Activated CD4-positive, CD25-positive, alpha-beta regulatory T cell treated with anti-CD3 and anti-CD28 coated beads, Interleukin-2, amount 50 U/mL, for 16 hours (primary cell): Measurements from ENCODE around the gene KCNJ4.
"Not testable (repeated sequence)": the region's sequence is repeated elsewhere in the genome, so short reads cannot be mapped to it uniquely, and the experiment has no call there.

Experiments
- DNase-seq: peaks from one replicate; pipeline ENCODE4 v3.0.0-alpha.2; 2020; ENCODE audit warnings: low read depth, low spot score

The KCNJ4 gene

DNA sequence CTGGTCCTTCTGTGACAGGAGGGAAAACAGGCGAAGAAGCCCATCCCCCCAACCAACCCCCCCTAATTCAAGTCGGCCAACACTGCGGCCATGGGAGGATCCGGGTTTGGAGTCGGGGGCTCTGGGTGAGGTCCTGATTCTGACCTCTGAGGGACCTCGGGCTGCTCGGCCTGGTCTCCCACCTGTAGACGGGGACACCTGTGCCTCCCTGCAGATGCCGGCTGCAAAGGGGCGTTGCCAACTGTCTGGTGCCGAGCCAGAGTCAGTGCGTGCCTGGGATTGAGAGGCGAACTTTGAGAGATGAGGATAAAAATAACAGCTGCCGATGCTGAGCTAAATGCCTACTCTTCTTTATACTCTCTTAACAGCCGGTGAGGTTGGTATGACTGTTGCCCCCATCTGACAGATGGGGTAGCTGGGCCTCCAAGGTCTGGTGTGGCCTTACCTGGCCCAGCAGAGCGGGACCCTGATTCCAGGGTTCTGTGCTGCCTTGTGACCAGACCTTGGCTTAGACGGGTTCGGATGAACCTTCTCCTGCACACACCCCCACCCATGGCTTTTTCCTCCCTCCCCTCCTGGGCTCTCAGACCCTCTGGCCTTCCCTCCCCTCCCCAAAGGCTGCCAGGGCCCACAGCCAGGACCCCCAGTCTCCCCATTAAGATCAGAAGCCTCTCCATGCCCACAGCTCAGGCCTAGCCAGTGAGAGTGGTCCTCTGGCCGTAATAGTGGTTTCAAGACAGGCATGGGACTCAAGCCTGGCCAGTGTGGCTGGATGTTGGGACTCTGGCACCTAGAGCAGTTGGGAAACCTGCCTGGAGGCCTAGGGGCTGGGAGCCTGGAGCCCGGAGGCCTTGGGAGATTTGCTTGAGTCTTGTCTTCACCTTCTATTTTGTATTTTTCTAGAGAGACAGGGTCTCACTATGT, 41.7 kb downstream of the KCNJ4 start:
- no peak for DNase-seq

DNA sequence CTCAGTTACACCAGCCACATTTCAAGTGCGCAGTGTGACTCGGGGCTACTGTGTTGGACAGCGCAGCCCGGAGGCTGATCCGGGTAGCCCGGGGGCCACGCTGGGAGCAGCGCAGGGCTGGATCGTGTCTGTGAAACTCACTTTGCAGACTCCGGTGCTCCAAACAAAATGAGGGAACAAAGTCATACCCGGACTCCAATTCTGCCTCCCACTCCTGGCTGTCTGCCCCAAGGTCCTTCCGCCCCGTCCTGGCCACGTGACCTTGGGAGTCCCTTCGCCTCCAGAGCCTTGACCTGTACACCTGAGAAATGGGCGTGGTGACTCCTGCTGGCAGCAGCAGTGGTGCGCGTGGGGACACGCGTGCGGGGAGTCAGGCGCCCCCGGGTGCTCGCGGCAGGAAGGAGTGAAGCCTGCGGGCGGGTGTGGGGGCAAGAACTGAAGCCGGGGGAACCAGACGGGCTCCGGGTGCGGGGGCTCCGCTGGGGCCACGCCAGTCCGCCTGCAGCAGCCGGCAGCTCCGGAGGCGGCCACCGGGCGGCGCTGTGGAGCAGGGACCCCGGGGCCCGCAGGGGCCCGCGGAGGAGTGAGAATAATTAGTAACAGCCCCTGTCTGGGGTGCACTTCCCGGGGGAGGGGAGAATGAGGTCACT, 42.4 kb downstream of the KCNJ4 start:
- no peak for DNase-seq

- no peak for DNase-seq
These were observed 44.0 kb downstream of the KCNJ4 start for GRCh38 chr22:38411016-38411415.

DNA sequence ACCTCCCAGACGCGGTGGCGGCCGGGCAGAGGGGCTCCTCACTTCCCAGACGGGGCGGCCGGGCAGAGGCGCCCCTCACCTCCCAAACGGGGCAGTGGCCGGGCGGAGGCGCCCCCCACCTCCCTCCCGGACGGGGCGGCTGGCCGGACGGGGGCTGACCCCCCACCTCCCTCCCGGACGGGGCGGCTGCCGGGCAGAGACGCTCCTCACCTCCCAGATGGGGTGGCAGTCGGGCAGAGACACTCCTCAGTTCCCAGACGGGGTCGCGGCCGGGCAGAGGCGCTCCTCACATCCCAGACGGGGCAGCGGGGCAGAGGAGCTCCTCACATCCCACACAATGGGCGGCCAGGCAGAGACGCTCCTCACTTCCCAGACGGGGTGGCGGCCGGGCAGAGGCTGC, 45.1 kb downstream of the KCNJ4 start:
- not testable (repeated sequence) for DNase-seq

DNA sequence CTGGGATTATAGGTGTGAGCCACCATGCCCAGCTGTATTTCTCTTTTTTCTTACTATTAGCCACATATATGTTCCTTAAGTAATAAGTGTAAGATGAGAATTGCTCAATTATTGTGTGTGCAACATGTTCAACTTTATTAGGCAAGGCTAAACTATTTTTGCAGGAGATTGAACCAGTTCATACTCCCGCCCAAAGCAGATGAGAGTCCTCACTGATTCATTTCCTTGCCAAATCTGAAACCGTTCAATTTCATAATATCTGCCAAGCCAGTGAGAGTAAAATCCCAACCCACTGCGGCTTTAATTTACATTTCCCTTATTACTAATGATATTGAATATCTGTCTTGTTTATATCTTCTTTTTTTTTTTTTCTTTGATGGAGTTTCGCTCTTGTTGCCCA, 48.4 kb downstream of the KCNJ4 start:
- DNase-seq = no peak

GRCh38 chr22:38404419-38404818, 50.6 kb downstream of the KCNJ4 start:
- DNase-seq = no peak

DNA sequence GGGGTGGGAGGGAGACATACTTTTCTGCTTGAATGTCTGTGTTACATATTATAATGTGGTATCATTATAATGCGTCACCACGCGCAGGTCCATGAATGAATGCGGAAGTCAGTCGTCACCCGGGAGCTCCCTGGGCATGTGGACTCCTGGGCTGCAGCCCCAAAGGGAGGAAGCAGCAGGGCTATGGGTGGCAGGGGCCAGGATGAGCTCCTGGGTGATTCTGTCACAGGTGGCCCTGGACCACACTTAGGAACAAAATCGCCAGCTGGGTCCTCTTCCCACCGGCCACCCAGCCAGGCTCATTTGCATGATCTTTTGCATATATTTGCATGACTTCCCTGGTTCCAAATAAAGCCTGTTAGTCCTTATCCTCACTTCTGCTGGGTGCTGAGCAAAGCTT, 51.2 kb downstream of the KCNJ4 start:
- DNase-seq = no peak

DNA sequence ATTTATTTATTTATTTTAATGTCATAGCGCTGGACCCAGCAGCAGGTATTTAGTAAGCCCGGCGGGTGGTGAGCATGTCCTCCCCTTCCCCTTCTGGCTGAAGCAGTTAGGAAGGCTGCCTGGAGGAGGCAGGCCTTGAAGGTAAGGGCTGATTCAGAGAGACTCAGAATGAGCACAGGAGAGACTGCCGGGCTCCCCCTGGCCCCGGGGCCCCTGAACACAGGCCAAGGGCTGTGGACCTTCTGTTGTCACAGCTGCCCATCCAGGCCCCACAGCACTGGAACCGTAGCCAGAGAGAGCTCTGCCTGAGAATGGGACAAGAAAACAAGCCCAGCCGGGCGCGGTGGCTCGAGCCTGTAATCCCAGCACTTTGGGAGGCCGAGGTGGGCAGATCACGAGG, 52.8 kb downstream of the KCNJ4 start:
- DNase-seq = no peak

- DNase-seq = no peak
These were observed 53.5 kb downstream of the KCNJ4 start for GRCh38 chr22:38401336-38402084.

DNA sequence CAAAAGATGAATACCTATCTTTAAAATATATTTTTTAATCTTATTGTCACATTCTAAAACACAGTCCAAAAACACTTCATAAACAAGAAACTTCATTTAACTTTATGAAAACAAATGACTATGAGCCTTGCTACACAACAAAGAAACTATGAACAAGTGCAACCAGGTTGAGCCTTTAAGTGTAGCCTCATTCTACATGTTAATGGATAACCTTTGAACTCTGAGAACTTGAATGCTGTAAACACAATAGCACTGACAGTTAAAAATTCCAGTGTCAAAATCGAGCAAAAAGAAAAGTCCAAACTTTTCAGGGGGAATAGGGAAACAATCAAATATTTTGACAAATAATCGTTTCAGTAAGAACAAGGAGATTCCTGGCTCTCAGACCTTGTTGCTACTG, 54.7 kb downstream of the KCNJ4 start:
- DNase-seq = not testable (repeated sequence)

DNA sequence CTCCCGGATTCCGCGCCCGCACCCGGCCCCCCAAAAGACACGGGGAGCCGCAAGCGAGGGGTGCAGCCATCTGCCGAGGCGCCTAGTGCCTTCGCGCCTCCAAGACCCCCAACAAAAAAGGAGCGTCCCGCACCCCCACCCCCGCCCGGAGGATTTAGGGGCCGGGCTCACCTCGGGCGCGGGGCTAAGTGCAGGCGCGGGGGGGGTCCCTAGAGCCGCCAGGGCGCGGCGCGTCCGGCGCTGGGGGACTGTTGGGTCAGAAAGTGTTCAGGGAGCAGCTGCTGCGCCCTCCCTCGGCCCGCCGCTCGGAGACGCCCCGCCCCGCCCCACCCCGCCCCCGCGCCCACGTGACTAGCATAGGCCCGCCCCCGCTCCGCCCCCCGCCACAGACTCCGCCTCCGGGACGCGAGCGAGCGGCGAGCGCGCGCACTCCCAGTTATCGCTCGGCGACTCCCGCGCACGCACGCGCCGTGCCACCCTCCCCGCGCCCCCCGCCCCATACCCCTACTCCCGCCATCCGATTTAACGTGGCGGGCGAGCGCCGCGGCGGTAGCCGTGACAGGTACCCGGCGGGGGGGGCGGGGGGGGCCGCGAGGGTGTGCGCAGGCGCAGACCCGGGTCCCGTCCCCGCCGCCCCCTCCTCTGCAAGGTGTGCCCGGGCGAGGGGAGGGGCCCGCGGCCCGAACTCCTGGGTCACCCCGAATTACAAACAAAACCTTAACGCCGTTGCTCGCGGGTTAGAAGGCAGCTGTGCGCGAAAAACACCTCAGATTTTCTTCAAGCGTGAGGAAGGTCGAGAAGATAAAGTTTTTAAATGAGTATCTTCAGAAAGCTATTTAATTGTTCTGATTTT, 56.2 kb downstream of the KCNJ4 start:
- DNase-seq = peak; percentile 70

GRCh38 chr22:38398181-38398608, 56.8 kb downstream of the KCNJ4 start:
- not testable (repeated sequence) for DNase-seq

DNA sequence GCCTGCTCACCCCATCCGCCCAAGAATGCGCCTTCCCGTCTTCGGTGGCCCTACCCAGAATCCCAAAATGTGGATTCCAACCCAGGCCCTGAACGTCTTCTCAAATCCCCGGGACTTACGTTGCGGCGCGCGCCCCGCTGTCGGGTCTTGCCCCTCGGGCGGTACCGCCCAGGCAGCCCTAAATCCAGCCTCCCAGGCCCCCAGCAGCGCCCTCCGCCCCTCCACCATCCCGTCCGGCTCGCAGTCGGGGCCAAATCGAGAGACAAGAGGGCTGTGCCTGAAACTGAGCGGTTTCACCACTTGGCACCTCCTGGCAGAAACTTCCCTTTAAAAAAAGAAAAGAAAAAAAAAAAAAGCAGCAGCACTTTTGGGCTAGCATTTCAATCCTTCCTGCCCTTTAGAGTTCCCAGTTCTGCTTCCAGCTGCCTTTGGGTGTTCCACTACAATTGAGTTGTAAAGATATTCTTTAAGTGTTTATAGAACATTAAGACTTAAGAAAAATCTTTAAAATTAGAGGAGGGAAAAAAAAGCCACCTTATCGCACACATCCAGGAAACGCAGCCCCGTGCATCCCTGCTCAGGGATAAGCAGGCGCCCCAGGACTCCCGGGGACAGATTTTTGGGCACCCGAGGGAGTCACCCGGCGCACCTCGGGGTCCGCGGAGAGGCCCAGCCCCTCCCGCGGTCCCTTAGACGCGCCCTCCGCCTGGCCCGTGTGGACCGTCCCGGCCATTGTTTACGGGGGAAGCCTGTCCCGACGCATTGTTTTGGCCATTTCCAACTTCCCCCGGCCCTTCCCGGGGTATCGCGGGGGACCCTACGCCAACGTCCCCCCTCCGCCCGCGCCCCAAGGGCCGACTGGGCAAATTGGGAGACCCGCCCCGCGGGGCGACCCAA, 57.6 kb downstream of the KCNJ4 start:
- no peak for DNase-seq

DNA sequence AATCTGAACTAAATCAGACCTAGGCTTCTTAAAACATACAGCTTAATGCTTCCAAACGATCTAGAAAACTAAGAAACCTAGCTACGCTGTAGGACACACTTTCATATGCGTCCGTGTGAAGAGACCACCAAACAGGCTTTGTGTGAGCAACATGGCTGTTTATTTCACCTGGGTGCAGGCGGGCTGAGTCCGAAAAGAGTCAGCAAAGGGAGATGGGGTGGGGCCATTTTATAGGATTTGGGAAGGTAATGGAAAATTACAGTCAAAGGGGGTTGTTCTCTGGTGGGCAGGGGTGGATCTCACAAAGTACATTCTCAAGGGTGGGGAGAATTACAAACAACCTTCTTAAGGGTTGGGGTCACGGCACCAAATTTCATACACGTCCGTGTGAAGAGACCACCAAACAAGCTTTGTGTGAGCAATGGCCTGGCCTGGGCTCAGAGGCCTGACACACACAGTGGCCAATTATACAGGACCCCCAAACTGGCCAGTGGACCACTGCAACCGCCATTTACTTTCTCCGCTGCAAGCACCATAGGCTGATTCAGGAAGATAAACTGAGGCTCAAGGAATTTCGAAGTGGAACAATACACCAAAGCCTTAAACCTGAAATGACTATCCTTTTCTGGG, 58.4 kb downstream of the KCNJ4 start:
- not testable (repeated sequence) for DNase-seq

GRCh38 chr22:38395944-38396343, 59.1 kb downstream of the KCNJ4 start:
- not testable (repeated sequence) for DNase-seq

DNA sequence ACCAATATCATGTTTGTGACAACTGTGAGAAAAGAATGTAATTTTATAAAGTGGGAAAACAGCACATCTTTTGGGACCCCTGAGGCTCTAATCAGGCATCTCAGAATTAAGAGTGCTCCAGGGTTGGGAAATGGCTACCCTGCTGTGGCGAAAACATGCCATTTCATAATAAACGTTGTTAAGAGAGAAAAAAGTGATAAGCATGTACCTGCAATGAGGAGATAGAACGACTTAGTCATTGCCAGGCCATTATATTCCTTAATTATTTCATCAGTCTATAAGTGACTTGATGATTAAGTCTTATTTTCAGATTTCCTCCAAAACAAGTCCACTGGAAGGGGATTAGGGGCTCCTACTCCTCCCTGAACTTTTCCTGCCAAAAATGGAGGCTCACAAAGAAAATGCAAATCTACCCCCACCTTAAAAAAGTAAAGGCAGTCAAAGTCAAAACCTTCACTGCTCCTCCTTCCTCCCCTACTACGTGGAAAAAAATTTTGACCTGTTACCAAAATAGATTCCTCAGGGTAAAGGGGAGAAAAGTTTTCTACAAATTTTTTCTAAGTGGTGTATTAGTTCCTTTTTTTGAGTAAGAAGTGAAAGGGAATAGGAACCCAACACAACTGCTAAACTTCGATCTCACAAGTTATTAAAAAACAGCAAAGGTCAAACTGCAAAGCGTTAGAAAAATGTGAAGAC, 59.9 kb downstream of the KCNJ4 start:
- not testable (repeated sequence) for DNase-seq

- not testable (repeated sequence) for DNase-seq
These were observed 65.6 kb downstream of the KCNJ4 start for GRCh38 chr22:38389428-38389818.

DNA sequence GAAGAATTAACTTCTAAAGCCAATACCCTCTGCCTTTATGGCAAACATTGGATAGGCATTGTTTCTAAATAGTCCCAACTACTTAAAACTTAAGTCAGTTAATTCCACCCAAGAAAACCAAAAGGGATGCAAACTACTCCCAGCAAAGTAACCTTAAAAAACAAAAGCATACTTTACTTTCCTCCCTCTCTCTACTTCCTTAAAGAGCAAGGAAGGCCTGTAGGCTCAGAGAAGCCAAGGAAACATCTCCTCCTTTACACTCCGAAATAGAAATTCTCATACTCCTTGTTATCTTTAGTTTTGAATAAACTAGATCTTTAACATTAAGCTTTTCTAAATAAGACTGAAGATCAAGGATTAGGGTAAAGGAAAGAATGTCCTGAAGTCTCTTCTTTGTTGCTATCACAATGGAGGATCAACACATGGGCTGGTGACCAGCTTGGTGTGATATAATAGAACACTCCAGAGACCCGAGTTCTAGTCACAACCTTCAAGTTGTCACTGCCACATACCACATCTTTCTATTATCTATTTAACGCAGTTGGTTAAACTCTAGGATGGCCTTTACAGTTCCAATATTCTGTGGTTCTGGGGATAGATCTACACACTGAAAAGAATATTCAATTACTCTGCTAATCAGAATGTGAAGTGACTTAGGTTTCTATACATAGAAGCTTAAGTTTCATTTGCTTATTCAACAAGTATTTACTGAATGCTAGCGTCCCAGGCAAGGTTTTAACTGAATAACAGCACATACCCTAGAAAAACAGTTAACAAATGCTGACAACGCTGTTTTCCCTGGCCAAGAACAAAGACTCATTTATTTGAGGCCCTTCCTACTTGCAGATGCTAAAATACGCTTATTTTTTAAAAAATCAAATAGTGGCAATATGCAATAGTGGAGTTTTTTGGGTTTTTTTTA, 66.2 kb downstream of the KCNJ4 start:
- not testable (repeated sequence) for DNase-seq
